Measurements from ENCODE around the gene NCK2. TPM values are rescaled to one million over a fixed set of nuclear protein-coding genes. Genes with fewer than 3 reads are reported as not detected.

Gene NCK2
- total RNA-seq, 2 donors from 2014 or later: 41.0 to 50.0 TPM

GRCh38 chr2:105721991-105722511 is 22.7 kb upstream of the NCK2 start:
- DNase-seq (ENCODE audit: low spot score): no peak
- no peaks in the 10 kb centered on the region for H3K36me3 ChIP-seq
- H3K4me1 ChIP-seq (ENCODE audit: control insufficient read depth in 1 of 2, low read depth in 2 of 2): no peaks in the 10 kb centered on the region
- ATAC-seq (ENCODE audit: insufficient number of reproducible peaks, low FRiP score, low read depth): no peak
- H3K27me3 ChIP-seq (replicated peaks; ENCODE audit: insufficient read depth): no peaks in the 10 kb centered on the region
- no peaks in the 10 kb centered on the region for H3K9me3 ChIP-seq
- no peak overlapping the region for H3K27ac ChIP-seq
- no peak overlapping the region for H3K4me3 ChIP-seq
- TF ChIP-seq CTCF (IDR thresholded peaks at IDR 0.05): no peak

- no peak for DNase-seq (ENCODE audit: low spot score)
- TF ChIP-seq CTCF (IDR thresholded peaks at IDR 0.05): no peak
Observed at GRCh38 chr2:105722726-105723297, 21.9 kb upstream of the NCK2 start.

GRCh38 chr2:105723431-105723830 is 21.3 kb upstream of the NCK2 start:
- no peak for DNase-seq (ENCODE audit: low spot score)
- no peak for TF ChIP-seq CTCF (IDR thresholded peaks at IDR 0.05)
- Histone ChIP-seq H3K9me3 (no peaks in the 10 kb centered on the region), H3K36me3 (no peaks in the 10 kb centered on the region), H3K4me1 (ENCODE audit: control insufficient read depth in 1 of 2, low read depth in 2 of 2) (no peaks in the 10 kb centered on the region), H3K4me3 (no peak overlapping the region), H3K27ac (no peak overlapping the region), H3K27me3 (replicated peaks; ENCODE audit: insufficient read depth) (no peaks in the 10 kb centered on the region)
- no peak for ATAC-seq (ENCODE audit: insufficient number of reproducible peaks, low FRiP score, low read depth)

More at GRCh38 chr2:105722726-105723297, 21.9 kb upstream of the NCK2 start:
- Histone ChIP-seq H3K27ac (no peak overlapping the region), H3K36me3 (no peaks in the 10 kb centered on the region), H3K27me3 (replicated peaks; ENCODE audit: insufficient read depth) (no peaks in the 10 kb centered on the region), H3K9me3 (no peaks in the 10 kb centered on the region), H3K4me1 (ENCODE audit: control insufficient read depth in 1 of 2, low read depth in 2 of 2) (no peaks in the 10 kb centered on the region), H3K4me3 (no peak overlapping the region)
- ATAC-seq (ENCODE audit: insufficient number of reproducible peaks, low FRiP score, low read depth): no peak

GRCh38 chr2:105725388-105725787 is 19.3 kb upstream of the NCK2 start:
- Histone ChIP-seq H3K27me3 (replicated peaks; ENCODE audit: insufficient read depth) (no peaks in the 10 kb centered on the region), H3K9me3 (no peaks in the 10 kb centered on the region), H3K36me3 (no peaks in the 10 kb centered on the region), H3K4me3 (no peak overlapping the region), H3K4me1 (ENCODE audit: control insufficient read depth in 1 of 2, low read depth in 2 of 2) (no peaks in the 10 kb centered on the region), H3K27ac (no peak overlapping the region)
- no peak for DNase-seq (ENCODE audit: low spot score)
- no peak for TF ChIP-seq CTCF (IDR thresholded peaks at IDR 0.05)
- ATAC-seq (ENCODE audit: insufficient number of reproducible peaks, low FRiP score, low read depth): no peak

- DNase-seq (ENCODE audit: low spot score) (no peak), ATAC-seq (ENCODE audit: insufficient number of reproducible peaks, low FRiP score, low read depth) (no peak)
- H3K4me3 ChIP-seq: no peak overlapping the region
- no peaks in the 10 kb centered on the region for H3K9me3 ChIP-seq
- no peaks in the 10 kb centered on the region for H3K36me3 ChIP-seq
- peaks cover 0 to 2% of the 10 kb centered on the region in 2 donors for H3K4me1 ChIP-seq (ENCODE audit: control insufficient read depth in 1 of 2, low read depth in 2 of 2)
- H3K27ac ChIP-seq: no peak overlapping the region
- H3K27me3 ChIP-seq (replicated peaks; ENCODE audit: insufficient read depth): no peaks in the 10 kb centered on the region
- no peak for TF ChIP-seq CTCF (IDR thresholded peaks at IDR 0.05)
Observed at GRCh38 chr2:105730170-105730569, 14.5 kb upstream of the NCK2 start.
